ENCODE measurements around the gene TAS2R40. TPM values are rescaled to one million over a fixed set of nuclear protein-coding genes. Genes with fewer than 3 reads are reported as not detected.

The TAS2R40 gene
- total and polyA plus RNA-seq, 11 donors = not detected

- DNase-seq (no peak), ATAC-seq (no peak)
- intact Hi-C loops (cut with DNase I) = no loop called here
- peak overlapping the region in 1 of 12 donors; percentile 83 for H3K27ac ChIP-seq
- peaks cover 0 to 25% (median 10%) of the 10 kb centered on the region in 12 donors for H3K9me3 ChIP-seq
- no peaks in the 10 kb centered on the region for H3K36me3 ChIP-seq
- TF ChIP-seq POLR2A (IDR thresholded peaks at IDR 0.05) = no peak
- TF ChIP-seq CTCF (IDR thresholded peaks at IDR 0.05) = no peak
- H3K4me1 ChIP-seq = peaks cover 0 to 37% (median 3%) of the 10 kb centered on the region in 12 donors
- H3K4me3 ChIP-seq = no peak overlapping the region
- no peaks in the 10 kb centered on the region for H3K27me3 ChIP-seq
- 80 to 100% (median 91%) methylated on average over 1 of the region's 1 CpG for WGBS, 4 donors
Measured at GRCh38 chr7:143238289-143238980, 16.6 kb downstream of the TAS2R40 start.

GRCh38 chr7:143239813-143240212 is 18.0 kb downstream of the TAS2R40 start:
- Histone ChIP-seq H3K9me3 (peaks cover 0 to 21% (median 9%) of the 10 kb centered on the region in 12 donors), H3K4me3 (peak overlapping the region in 1 of 12 donors; percentile 8), H3K4me1 (peaks cover 0 to 40% (median 3%) of the 10 kb centered on the region in 12 donors), H3K27ac (peak overlapping the region in 1 of 12 donors; percentile 83), H3K27me3 (no peaks in the 10 kb centered on the region), H3K36me3 (no peaks in the 10 kb centered on the region)
- DNase-seq (no peak), ATAC-seq (peak in 2 of 4 donors; percentile 57 to 58)
- no peak for TF ChIP-seq POLR2A (IDR thresholded peaks at IDR 0.05)
- TF ChIP-seq CTCF (IDR thresholded peaks at IDR 0.05) = no peak
- intact Hi-C loops (cut with DNase I) = loop anchor here (1.0 to 10.0 kb wide), 12 partner anchors 65 to 275 kb away; no protein-coding TSS in a partner anchor

DNA sequence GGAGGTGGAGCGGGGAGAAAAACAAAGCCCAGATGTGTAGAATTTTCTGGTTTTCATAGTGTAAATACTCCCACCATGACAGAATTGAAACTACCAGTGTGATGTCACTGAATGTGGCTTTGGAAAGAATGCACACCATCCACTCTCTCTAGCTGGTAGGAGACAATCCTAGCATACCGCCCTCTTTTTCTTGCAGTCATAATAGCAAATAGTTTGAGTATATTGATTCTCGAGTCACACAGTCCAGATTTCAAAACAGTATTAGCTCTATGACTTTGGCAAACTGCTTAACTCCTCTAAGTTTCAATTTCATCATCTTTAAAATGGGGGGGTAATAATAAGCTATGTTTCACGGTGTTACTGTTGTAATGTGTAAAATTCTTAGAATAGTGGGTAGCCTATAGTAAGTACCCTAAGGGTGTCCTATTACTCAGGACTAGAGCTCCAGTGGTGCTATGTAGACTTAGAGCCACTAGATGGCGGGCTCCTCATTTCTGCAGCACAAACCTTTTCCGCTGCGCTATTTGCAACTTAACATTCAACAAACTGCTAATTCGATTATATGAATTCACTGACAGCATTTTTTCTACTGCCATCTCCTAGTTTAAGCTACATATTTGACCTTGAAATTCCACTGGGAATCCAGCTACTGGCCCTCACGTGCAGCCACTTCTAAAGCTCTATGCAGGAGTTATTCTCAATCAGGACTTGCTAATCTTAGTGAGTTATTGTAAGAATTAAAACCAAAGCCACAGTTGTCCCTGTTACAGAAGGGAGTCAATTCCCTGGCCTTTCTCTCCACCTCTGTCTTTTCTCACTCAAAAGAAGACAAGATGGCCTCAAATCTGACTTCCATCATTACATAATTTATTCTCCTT is 18.7 kb downstream of the TAS2R40 start:
- peak; percentile 90 to 98 (median 94) for TF ChIP-seq CTCF (IDR thresholded peaks at IDR 0.05)
- TF ChIP-seq POLR2A (IDR thresholded peaks at IDR 0.05) = no peak
- intact Hi-C loops (cut with DNase I) = loop anchor here (1.0 to 10.0 kb wide), 12 partner anchors 64 to 274 kb away; no protein-coding TSS in a partner anchor
- Histone ChIP-seq H3K9me3 (peaks cover 0 to 20% (median 9%) of the 10 kb centered on the region in 12 donors), H3K4me1 (peaks cover 0 to 43% (median 3%) of the 10 kb centered on the region in 12 donors), H3K27ac (peak overlapping the region in 2 of 12 donors; percentile 5 to 83), H3K27me3 (no peaks in the 10 kb centered on the region), H3K36me3 (no peaks in the 10 kb centered on the region), H3K4me3 (peak overlapping the region in 1 of 12 donors; percentile 8)
- peak; percentile 71 to 91 (median 88) for ATAC-seq
- DNase-seq = peak in 4 of 5 donors; percentile 53 to 72 (median 61)
- WGBS, 4 donors = 18 to 23% (median 22%) methylated on average over 9 of the region's 9 CpGs

GRCh38 chr7:143242306-143242705 is 20.5 kb downstream of the TAS2R40 start:
- Histone ChIP-seq H3K4me1 (peaks cover 0 to 44% (median 3%) of the 10 kb centered on the region in 12 donors), H3K27ac (no peak overlapping the region), H3K9me3 (peaks cover 0 to 3% (median 0%) of the 10 kb centered on the region in 12 donors), H3K4me3 (no peak overlapping the region), H3K27me3 (no peaks in the 10 kb centered on the region), H3K36me3 (no peaks in the 10 kb centered on the region)
- no peak for TF ChIP-seq POLR2A (IDR thresholded peaks at IDR 0.05)
- TF ChIP-seq CTCF (IDR thresholded peaks at IDR 0.05) = no peak
- no peak for ATAC-seq
- no peak for DNase-seq
- intact Hi-C loops (cut with DNase I) = loop anchor here in 5 of 10 donors (2.0 to 10.0 kb wide), 7 partner anchors 62 to 272 kb away; no protein-coding TSS in a partner anchor
- 86 to 88% (median 87%) methylated on average over 11 of the region's 11 CpGs for WGBS, 4 donors

Measured in heart left ventricle (tissue), 16 donors.